Epithelial cell of proximal tubule (primary cell): ENCODE data around the gene KCNQ1. TPM values are rescaled to one million over a fixed set of nuclear protein-coding genes. Genes with fewer than 3 reads are reported as not detected.

Source experiments
- DNase-seq: peaks from one replicate; pipeline ENCODE4 v3.0.0-alpha.2; 2011; ENCODE audit warnings: low read depth
- H3K4me3 ChIP-seq: 2 replicates; pipeline ENCODE4 v1.5.1; 2011; ENCODE audit warnings: low read depth, mild to moderate bottlenecking, low read length
- CTCF ChIP-seq: conservative IDR thresholded peaks from 2 replicates; pipeline ENCODE4 v1.5.1; 2012; ENCODE audit warnings: low read depth, mild to moderate bottlenecking, low read length
- total RNA-seq: library from RNA; depleted of rRNA; stranded (reverse); fragments of >200 nt; gene quantifications from 2 replicates; pipeline ENCODE4 v1.2.3, GENCODE V29; 2015

The KCNQ1 gene
- total RNA-seq, 1 donor from 2014 or later: 0.46 TPM

GRCh38 chr11:2858995-2859698, 414.3 kb downstream of the KCNQ1 start:
- H3K4me3 ChIP-seq: no peak overlapping the region
- TF ChIP-seq CTCF: no peak
- DNase-seq: no peak

- DNase-seq: no peak
- no peak for TF ChIP-seq CTCF
Measured at GRCh38 chr11:2859699-2860037, 414.9 kb downstream of the KCNQ1 start.

GRCh38 chr11:2860636-2861035, 415.8 kb downstream of the KCNQ1 start:
- no peak for DNase-seq
- no peak overlapping the region for H3K4me3 ChIP-seq
- TF ChIP-seq CTCF: no peak

More at GRCh38 chr11:2859699-2860037, 414.9 kb downstream of the KCNQ1 start:
- no peak overlapping the region for H3K4me3 ChIP-seq

- no peak for DNase-seq
- no peak overlapping the region for H3K4me3 ChIP-seq
- no peak for TF ChIP-seq CTCF
Measured at GRCh38 chr11:2862395-2863275, 417.8 kb downstream of the KCNQ1 start.

GRCh38 chr11:2863276-2863618, 418.4 kb downstream of the KCNQ1 start:
- no peak for TF ChIP-seq CTCF
- DNase-seq: no peak
- no peak overlapping the region for H3K4me3 ChIP-seq

GRCh38 chr11:2864901-2865300, 420.1 kb downstream of the KCNQ1 start:
- H3K4me3 ChIP-seq: no peak overlapping the region
- DNase-seq: no peak
- TF ChIP-seq CTCF: no peak
